HG03460 (cell line): Measurements from ENCODE around the gene FOXD4L3.
A peak's percentile ranks its signal among the peaks of the same experiment; 100 is the strongest.
"Not testable (repeated sequence)": the region's sequence is repeated elsewhere in the genome, so short reads cannot be mapped to it uniquely, and the experiment has no call there.

ENCODE experiments used
- ATAC-seq: cut with Tn5 transposase; IDR thresholded peaks from one replicate; pipeline ENCODE4 v1.9.1; 2021; ENCODE audit not compliant: unreplicated experiment

The FOXD4L3 gene

GRCh38 chr9:68302567-68302966 lies at the start of gene FOXD4L3:
Gene FOXD4L3, plus strand, starts transcription at chr9:68302867. Its CDS starts 85 bp downstream, at chr9:68302952.
- ATAC-seq = not testable (repeated sequence)

DNA sequence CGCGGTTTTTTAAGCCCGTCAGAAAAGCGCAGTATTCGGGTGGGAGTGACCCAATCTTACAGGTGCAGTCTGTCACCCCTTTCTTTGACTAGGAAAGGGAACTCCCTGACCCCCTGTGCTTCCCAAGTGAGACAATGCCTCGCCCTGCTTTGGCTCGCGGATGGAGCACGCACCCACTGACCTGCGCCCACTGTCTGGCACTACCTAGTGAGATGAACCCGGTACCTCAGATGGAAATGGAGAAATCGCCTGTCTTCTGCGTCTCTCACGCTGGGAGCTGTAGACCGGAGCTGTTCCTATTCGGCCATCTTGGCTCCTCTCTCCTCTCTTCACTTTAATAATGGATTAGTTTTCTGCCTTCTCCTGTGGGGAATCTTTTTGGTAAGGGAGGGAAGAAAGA lies 21.6 kb upstream of the FOXD4L3 start:
- ATAC-seq = not testable (repeated sequence)

DNA sequence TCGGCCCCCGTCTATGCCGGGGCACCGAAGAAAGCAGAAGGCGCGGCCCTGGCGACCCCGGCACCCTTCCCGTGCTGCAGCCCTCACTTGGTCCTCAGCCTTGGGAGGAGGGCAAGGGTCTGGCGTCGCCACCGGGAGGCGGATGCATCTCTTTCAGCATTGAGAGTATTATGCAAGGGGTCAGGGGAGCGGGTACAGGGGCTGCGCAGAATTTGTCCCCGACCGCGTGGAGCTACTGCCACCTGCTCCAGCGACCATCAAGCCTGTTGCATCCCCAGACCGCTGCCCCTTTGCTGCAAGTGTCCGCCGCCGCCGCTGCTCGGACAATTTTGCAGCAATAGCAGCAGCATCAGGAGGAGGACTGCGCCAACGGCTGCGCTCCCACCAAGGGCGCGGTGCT lies 1.1 kb downstream of the FOXD4L3 start:
- ATAC-seq = not testable (repeated sequence)

DNA sequence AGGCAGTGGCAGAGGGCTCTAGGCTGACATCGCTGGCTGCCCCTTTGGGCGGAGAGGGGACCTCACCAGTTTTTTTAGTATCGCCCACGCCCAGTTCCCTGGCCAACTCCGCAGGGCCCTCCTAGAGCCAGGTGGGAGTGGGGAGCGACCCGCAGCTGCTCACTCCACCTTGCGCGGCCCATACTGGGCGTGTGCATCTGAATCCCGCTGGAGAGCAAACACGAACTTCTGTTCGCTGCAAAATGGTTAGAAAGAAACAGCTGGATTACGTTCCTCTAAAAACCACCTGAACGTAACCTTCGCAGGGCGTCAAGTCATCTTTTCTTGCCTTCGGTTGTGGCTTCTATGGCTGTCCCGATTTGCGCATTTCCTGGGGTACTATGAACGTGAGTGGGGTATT lies 1.5 kb downstream of the FOXD4L3 start:
- not testable (repeated sequence) for ATAC-seq

DNA sequence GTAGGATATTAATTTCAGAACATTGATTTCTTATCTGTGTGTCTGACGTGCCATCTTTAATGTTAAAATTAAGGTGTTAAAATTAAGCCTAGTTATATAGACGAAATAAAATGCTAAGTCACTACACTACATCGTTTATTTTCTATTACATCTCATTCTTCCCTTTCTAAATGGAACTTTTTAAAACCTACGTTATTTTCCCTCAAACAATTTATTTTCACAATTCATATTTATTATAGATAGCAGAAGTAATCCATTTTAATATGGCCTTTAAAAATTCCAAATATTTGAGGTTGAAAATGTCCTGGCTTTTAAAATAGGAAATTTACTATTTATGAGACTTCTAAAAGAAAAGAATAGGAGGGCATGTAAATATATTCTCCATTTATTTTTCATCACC lies 2.1 kb downstream of the FOXD4L3 start:
- ATAC-seq = not testable (repeated sequence)

DNA sequence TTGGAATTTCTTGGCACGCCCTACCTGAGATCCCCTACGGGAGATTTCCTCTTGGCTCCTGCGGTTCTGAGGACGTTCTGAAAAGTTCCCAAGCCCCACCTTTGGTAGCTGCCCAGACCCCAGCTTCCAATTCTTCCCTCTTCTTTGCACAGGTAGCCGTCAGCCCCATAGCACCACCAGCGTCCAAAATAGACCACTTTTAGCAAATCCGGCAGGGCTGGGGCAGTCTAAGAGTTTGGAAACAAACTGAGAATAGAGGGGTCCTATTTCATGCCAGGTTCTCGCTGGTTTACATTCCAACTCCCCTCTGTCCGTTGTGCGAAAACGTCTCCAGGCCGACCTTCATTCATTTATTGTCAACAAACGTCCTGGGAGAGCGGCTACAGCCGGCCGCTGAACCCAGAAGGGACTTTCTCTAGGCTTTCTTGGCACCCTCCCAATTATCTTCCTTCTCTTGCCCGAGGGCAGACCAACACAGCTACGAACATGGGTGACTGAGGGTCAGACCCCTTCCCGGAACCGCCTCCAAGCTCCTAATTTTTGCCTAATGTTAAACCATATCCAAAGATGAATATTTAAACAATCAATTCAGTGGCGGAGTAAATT lies 3.1 kb downstream of the FOXD4L3 start:
- not testable (repeated sequence) for ATAC-seq

DNA sequence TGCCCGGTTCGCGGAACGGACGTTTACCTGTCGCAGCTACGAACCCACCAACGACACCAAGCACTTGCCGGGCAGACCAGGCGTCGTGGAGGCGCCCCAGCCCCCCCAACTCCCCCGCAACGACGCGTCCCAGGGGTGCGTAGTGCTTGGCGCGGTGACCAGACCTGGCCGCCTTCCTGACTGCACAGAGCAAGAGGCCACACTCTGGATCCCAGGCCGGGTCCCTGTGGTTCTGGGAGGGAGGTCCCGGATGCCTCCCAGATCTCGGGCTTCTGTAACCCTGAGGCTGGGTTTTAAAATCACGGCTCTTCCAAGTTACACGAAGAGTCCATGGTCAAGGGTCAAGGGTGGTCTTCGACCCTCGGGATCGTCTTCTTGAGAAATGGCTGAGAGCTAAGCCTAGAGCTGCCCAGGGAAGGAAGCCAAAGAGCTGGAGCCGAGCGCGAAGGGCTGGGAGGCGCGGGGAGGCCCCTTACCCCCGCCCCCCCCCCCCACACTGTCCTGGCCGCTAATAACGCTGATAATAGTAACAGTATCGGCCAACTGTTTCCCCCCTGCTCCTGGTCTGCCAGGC lies 3.8 kb downstream of the FOXD4L3 start:
- not testable (repeated sequence) for ATAC-seq

DNA sequence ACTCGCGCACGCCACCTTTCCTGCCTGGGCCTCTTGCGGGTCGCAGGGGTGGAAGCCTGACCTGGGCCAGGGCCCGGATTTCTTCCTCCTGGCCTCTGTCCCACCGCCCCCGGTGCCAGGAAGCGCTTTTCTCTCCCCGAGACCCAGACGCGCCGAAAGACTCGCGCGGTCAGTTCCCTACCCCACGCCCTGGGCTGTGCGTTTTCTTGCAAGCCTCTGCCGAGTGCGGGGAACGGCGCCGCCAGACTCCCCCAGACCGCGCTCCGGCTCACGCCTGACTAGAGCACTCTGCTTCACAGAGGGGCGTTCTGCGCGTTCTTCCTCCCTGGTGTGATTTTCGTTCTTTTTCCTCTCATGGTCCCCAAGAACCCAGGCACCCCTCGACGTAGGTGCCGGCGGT lies 4.5 kb downstream of the FOXD4L3 start:
- ATAC-seq = not testable (repeated sequence)

DNA sequence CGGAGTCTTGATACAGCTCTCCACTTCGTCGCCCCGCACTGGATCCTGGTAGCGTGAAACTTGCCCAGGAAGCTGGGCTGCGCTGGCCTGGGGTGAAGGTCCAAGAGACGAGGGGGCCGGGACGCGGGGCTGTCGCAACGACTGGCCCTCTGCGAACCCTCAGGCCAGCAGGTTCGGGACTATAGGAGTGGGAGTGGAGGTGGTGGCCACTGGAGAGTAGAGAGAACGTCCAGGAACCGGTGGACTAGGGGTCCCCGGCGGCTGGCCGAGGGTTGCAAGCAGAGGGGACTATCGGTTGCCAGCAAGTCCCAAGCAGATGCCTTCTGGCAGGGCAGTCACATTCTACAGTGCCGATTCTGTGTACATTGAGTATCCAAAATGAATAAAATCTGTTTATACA lies 5.0 kb downstream of the FOXD4L3 start:
- not testable (repeated sequence) for ATAC-seq

DNA sequence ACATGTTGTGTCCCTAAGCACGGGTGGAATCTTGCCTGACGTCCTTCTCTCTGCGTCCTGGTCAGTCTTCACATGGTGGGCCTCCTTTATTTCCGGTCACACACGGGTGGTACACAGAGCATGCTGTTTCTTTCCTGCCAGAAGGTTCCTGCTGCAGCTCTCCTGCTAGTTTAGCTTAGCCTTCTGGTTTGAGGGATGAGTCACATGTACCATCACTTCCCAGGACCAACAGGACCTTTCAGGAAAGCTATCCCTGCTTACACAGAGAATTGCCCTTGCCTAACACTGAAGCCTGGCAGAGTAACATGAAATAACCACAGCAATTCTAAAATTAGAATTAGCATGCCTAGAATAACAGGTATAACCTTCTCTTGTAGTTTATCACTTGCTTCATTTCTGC lies 8.5 kb downstream of the FOXD4L3 start:
- ATAC-seq = not testable (repeated sequence)

- ATAC-seq = not testable (repeated sequence)
Observed at GRCh38 chr9:68318209-68318608, 15.5 kb downstream of the FOXD4L3 start.

- ATAC-seq = not testable (repeated sequence)
Observed at GRCh38 chr9:68323749-68324148, 21.1 kb downstream of the FOXD4L3 start.

- not testable (repeated sequence) for ATAC-seq
Observed at GRCh38 chr9:68324518-68324917, 21.9 kb downstream of the FOXD4L3 start.

- not testable (repeated sequence) for ATAC-seq
Observed at GRCh38 chr9:68329106-68329505, 26.4 kb downstream of the FOXD4L3 start.

DNA sequence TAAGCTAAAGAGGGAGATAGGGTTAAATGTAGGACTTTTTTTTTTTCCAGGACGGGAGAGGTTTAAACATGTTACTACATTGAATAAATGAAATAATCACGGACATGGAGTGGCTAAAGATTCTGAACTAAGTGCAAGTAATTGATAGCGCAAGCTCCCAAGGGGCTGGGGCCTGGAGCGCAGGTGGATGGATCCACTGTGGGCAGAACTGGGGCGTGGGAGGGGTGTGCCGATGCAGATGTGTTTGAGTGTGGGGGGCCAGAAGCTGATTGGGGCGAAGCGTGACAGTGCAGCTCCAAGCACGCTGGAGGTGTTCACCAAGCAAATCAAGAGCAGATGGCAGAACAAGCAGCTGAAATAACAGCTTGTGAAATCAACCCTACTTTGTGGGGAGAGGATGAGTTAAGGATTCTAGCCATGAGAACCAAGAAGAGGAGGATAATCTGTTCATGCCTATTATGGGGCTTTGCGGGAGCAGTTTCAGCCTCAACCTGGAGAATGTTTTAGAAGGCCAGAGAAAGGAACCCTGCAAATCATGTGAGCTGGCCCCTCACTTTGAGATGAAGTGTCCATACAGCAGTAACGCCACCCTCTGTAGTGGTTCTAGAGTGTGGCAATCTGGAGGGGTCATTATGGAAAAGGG lies 28.0 kb downstream of the FOXD4L3 start:
- ATAC-seq = not testable (repeated sequence)

DNA sequence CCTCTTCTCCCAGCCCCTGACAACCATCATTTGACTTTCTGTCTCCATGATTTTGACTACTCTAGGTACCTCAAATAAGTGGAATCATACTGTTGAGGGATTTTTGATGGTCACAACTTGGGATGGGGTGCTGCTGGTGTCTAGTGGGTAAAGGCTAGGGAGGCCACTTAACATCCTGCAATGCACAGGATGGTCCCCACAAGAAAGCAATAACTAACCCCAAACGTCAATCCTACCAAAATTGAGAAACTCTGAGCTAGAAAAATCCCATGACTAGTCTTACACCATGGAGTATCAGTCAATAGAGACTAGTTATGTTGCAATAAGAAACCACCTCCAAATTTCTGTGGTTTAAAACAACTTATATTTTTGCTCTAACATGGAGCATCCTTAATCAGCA lies 29.5 kb downstream of the FOXD4L3 start:
- ATAC-seq = not testable (repeated sequence)

DNA sequence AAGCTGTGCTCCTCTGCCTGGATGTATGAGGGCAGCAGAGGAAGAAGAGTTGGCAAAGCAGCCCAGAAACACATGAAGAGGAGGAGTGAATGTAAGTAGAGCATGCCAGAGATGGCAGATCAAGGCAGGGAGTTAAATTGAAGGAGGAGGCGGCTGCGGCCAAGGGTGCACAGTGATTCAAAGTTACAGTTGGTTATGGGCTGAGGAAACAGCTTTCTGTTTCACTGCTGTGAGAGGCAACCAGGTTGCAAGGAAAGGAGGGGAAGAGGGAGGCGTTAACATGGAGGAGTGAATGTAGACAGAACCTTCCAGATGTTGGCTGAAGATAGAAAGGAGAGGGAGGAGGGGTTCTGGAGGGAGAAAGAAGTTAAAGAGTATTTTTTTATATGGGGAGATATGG lies 33.3 kb downstream of the FOXD4L3 start:
- not testable (repeated sequence) for ATAC-seq

- not testable (repeated sequence) for ATAC-seq
Observed at GRCh38 chr9:68336639-68337339, 34.1 kb downstream of the FOXD4L3 start.

DNA sequence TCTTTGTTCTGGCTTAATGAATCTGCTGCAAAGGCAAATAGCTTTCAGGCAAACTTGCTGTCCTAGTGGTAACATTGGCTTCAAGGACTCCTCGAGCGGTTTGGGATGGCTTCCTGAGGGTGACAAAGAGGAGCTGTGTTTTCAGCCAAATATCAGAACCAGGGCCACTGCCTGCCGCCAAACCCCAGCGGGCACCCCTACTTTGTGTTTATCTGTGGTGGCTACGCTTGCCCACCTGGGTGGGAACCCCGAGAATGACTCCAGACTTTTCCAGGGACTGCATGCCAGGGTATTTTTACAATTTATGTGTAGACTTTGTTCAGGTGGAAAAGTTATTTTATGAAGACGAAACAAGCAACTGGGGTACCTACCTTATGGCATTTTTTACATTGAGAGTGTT lies 35.3 kb downstream of the FOXD4L3 start:
- not testable (repeated sequence) for ATAC-seq

GRCh38 chr9:68342265-68343025 lies 39.8 kb downstream of the FOXD4L3 start:
- ATAC-seq = peak; percentile 78

DNA sequence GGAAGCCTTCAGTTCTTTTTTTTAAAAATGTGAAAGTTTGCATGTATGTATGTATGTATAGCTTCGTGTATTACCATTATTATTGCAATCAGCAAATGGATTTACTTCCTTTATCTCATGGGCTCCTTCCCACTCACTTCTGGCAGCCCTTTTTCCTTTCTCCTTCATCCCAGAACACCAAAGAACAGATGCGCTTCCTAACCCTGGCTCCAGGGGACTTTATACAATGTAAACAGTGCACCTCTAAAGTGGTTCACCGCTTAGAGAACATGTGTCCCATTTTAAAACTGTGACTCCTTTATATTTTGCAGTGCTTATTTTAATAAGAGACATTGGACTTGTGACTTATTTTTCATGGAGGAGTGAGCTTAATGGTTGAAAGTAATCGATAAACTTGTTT lies 40.6 kb downstream of the FOXD4L3 start:
- not testable (repeated sequence) for ATAC-seq
